ENCODE results near the gene ETV6.

ETV6 gene

DNA sequence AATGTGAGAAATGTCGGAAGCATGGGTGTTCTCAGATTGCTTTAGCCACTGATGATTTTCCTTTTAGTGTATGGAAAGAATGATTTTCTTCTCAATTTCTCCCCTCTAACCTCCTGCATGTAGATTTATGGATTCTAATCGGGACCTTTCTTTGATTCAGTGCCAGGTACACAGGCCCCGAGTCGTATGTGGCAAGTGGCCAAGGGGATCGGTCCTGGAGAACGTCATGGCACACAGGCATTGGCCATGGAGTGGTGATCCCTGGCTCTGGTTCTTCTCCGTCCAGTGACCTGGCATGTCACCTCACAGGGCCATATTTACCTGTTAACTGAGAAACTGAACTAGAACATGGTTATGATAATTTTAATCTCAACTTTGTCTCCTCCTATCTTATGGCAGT, 58.1 kb downstream of the ETV6 start:
- TF ChIP-seq TAF1 (IDR thresholded peaks at IDR 0.05; ENCODE audit: borderline replicate concordance, insufficient read depth, low read length) (no peak), SIN3A (IDR thresholded peaks at IDR 0.05; ENCODE audit: borderline replicate concordance, insufficient read depth, low read length) (no peak), POLR2AphosphoS5 (IDR thresholded peaks at IDR 0.05; ENCODE audit: low read depth, low read length) (no peak), FOXP2 (optimal IDR thresholded peaks at IDR 0.05; ENCODE audit: borderline replicate concordance, extremely low read depth, extremely low read length, insufficient read depth) (no peak)
- TF ChIP-seq, protein P1, sequence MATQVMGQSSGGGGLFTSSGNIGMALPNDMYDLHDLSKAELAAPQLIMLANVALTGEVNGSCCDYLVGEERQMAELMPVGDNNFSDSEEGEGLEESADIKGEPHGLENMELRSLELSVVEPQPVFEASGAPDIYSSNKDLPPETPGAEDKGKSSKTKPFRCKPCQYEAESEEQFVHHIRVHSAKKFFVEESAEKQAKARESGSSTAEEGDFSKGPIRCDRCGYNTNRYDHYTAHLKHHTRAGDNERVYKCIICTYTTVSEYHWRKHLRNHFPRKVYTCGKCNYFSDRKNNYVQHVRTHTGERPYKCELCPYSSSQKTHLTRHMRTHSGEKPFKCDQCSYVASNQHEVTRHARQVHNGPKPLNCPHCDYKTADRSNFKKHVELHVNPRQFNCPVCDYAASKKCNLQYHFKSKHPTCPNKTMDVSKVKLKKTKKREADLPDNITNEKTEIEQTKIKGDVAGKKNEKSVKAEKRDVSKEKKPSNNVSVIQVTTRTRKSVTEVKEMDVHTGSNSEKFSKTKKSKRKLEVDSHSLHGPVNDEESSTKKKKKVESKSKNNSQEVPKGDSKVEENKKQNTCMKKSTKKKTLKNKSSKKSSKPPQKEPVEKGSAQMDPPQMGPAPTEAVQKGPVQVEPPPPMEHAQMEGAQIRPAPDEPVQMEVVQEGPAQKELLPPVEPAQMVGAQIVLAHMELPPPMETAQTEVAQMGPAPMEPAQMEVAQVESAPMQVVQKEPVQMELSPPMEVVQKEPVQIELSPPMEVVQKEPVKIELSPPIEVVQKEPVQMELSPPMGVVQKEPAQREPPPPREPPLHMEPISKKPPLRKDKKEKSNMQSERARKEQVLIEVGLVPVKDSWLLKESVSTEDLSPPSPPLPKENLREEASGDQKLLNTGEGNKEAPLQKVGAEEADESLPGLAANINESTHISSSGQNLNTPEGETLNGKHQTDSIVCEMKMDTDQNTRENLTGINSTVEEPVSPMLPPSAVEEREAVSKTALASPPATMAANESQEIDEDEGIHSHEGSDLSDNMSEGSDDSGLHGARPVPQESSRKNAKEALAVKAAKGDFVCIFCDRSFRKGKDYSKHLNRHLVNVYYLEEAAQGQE (IDR thresholded peaks at IDR 0.05; ENCODE audit: insufficient read depth in 1 of 2, low read depth in 2 of 2, low read length in 2 of 2): no peak

DNA sequence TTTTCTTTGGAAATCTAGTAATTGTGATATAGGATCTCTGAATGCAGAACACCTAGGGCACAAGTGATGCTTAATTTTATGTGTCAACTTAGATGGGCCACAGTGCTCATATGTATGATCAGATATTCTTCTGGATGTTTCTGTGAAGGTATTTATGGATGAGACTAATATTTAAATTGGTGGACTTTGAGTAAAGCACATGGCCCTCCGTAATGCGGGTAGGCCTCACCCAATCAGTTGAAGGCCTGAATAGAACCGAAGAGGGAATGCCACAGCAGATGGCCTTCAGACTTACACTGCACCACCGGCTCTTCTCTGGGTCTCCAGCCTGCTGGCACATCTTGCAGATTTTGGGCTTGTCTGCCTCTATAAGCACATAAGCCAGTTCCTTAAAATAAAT, 60.0 kb downstream of the ETV6 start:
- TF ChIP-seq FOXP2 (optimal IDR thresholded peaks at IDR 0.05; ENCODE audit: borderline replicate concordance, extremely low read depth, extremely low read length, insufficient read depth) (no peak), TAF1 (IDR thresholded peaks at IDR 0.05; ENCODE audit: borderline replicate concordance, insufficient read depth, low read length) (no peak), POLR2AphosphoS5 (IDR thresholded peaks at IDR 0.05; ENCODE audit: low read depth, low read length) (no peak), SIN3A (IDR thresholded peaks at IDR 0.05; ENCODE audit: borderline replicate concordance, insufficient read depth, low read length) (no peak)
- TF ChIP-seq, protein P1 (IDR thresholded peaks at IDR 0.05; ENCODE audit: insufficient read depth in 1 of 2, low read depth in 2 of 2, low read length in 2 of 2): no peak

DNA sequence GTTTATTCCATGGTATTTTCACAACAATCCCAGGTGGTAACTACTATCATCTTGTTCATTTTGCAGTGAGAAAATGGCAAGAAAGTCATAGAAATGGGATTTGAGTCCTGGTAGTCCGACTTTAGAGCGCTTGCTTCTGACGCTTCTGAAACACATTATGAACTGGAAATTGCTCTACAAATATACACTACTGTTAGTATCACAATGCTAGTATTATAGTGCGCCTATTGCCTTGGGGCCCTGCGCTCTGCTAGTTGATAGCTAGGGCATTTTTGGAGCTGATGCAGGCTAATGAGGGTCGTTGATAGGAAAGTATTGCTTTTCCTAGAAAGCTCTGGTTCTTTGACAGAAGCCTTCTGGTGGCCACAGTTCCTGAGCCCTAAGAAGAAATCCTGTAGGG, 61.0 kb downstream of the ETV6 start:
- TF ChIP-seq SIN3A (IDR thresholded peaks at IDR 0.05; ENCODE audit: borderline replicate concordance, insufficient read depth, low read length) (no peak), FOXP2 (optimal IDR thresholded peaks at IDR 0.05; ENCODE audit: borderline replicate concordance, extremely low read depth, extremely low read length, insufficient read depth) (no peak), POLR2AphosphoS5 (IDR thresholded peaks at IDR 0.05; ENCODE audit: low read depth, low read length) (no peak), TAF1 (IDR thresholded peaks at IDR 0.05; ENCODE audit: borderline replicate concordance, insufficient read depth, low read length) (no peak)
- TF ChIP-seq, protein P1 (IDR thresholded peaks at IDR 0.05; ENCODE audit: insufficient read depth in 1 of 2, low read depth in 2 of 2, low read length in 2 of 2): no peak

DNA sequence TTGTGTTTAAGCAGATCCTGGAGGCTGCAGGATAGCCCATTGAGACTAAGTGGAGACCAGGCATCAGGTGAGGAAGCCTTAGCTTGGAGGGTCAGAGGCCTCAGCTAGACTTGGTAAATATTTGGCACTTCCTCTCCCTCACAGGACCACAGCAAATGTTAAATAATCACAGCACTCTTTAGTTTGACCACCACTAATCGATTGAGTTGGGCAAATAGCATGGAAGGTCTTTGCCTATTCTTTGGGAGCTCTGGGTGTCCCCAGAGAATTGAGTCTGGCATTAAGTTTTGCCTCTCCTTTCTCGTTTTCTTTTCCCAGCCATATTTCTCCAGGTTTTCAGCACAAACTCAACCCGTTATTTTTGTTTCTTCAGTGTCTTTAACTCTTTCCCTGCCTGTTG, 61.4 kb downstream of the ETV6 start:
- TF ChIP-seq TAF1 (IDR thresholded peaks at IDR 0.05; ENCODE audit: borderline replicate concordance, insufficient read depth, low read length) (no peak), FOXP2 (optimal IDR thresholded peaks at IDR 0.05; ENCODE audit: borderline replicate concordance, extremely low read depth, extremely low read length, insufficient read depth) (no peak), POLR2AphosphoS5 (IDR thresholded peaks at IDR 0.05; ENCODE audit: low read depth, low read length) (no peak), SIN3A (IDR thresholded peaks at IDR 0.05; ENCODE audit: borderline replicate concordance, insufficient read depth, low read length) (no peak)
- TF ChIP-seq, protein P1 (IDR thresholded peaks at IDR 0.05; ENCODE audit: insufficient read depth in 1 of 2, low read depth in 2 of 2, low read length in 2 of 2): no peak
